Measurements from ENCODE around the gene GALNTL6. TPM values are rescaled to one million over a fixed set of nuclear protein-coding genes. Genes with fewer than 3 reads are reported as not detected.
"Not testable (repeated sequence)": the region's sequence is repeated elsewhere in the genome, so short reads cannot be mapped to it uniquely, and the experiment has no call there.

GALNTL6 gene
- total RNA-seq, 1 donor from 2014 or later: not detected

- DNase-seq (ENCODE audit: low read depth): no peak
These were observed 1205.2 kb downstream of the GALNTL6 start for GRCh38 chr4:173018446-173018845.

- no peak for DNase-seq (ENCODE audit: low read depth)
These were observed 1206.5 kb downstream of the GALNTL6 start for GRCh38 chr4:173019664-173020063.

- not testable (repeated sequence) for DNase-seq (ENCODE audit: low read depth)
These were observed 1208.8 kb downstream of the GALNTL6 start for GRCh38 chr4:173021746-173022573.

- DNase-seq (ENCODE audit: low read depth): peak; percentile 38
These were observed 1211.0 kb downstream of the GALNTL6 start for GRCh38 chr4:173024203-173024602.

GRCh38 chr4:173025131-173025530 is 1211.9 kb downstream of the GALNTL6 start:
- peak; percentile 76 for DNase-seq (ENCODE audit: low read depth)

GRCh38 chr4:173037242-173037641 is 1224.0 kb downstream of the GALNTL6 start:
- DNase-seq (ENCODE audit: low read depth): no peak

- DNase-seq (ENCODE audit: low read depth): peak; percentile 38
These were observed 1225.1 kb downstream of the GALNTL6 start for GRCh38 chr4:173038192-173038896.

- peak; percentile 94 for DNase-seq (ENCODE audit: low read depth)
These were observed 1226.7 kb downstream of the GALNTL6 start for GRCh38 chr4:173039617-173040577.

- no peak for DNase-seq (ENCODE audit: low read depth)
These were observed 1228.3 kb downstream of the GALNTL6 start for GRCh38 chr4:173041482-173041881.

- DNase-seq (ENCODE audit: low read depth): not testable (repeated sequence)
These were observed 1228.9 kb downstream of the GALNTL6 start for GRCh38 chr4:173042139-173042538.

GRCh38 chr4:173044340-173044739 is 1231.1 kb downstream of the GALNTL6 start:
- no peak for DNase-seq (ENCODE audit: low read depth)

GRCh38 chr4:173045571-173045970 is 1232.4 kb downstream of the GALNTL6 start:
- no peak for DNase-seq (ENCODE audit: low read depth)

- no peak for DNase-seq (ENCODE audit: low read depth)
These were observed 1232.9 kb downstream of the GALNTL6 start for GRCh38 chr4:173046144-173046543.

- DNase-seq (ENCODE audit: low read depth): peak; percentile 88
These were observed 1233.6 kb downstream of the GALNTL6 start for GRCh38 chr4:173046818-173047217.

GRCh38 chr4:173051232-173051631 is 1238.0 kb downstream of the GALNTL6 start:
- DNase-seq (ENCODE audit: low read depth): no peak

- DNase-seq (ENCODE audit: low read depth): peak; percentile 38
These were observed 1238.5 kb downstream of the GALNTL6 start for GRCh38 chr4:173051716-173052115.

- DNase-seq (ENCODE audit: low read depth): no peak
These were observed 1239.2 kb downstream of the GALNTL6 start for GRCh38 chr4:173052439-173052838.

GRCh38 chr4:173056271-173056670 is 1243.1 kb downstream of the GALNTL6 start:
- DNase-seq (ENCODE audit: low read depth): no peak

GRCh38 chr4:173056710-173057109 is 1243.5 kb downstream of the GALNTL6 start:
- no peak for DNase-seq (ENCODE audit: low read depth)

- DNase-seq (ENCODE audit: low read depth): no peak
These were observed 1244.2 kb downstream of the GALNTL6 start for GRCh38 chr4:173057442-173057841.

- no peak for DNase-seq (ENCODE audit: low read depth)
These were observed 1244.7 kb downstream of the GALNTL6 start for GRCh38 chr4:173057901-173058300.

- no peak for DNase-seq (ENCODE audit: low read depth)
These were observed 1248.0 kb downstream of the GALNTL6 start for GRCh38 chr4:173061160-173061559.

Data from renal cortical epithelial cell (primary cell).